ENCODE measurements around the gene TCEAL9.
A peak's percentile ranks its signal among the peaks of the same experiment; 100 is the strongest.

The TCEAL9 gene

GRCh38 chrX:103398421-103398864 is 42.1 kb downstream of the TCEAL9 start:
- DNase-seq (ENCODE audit: low read depth, low spot score), result peak; percentile 79
- in situ Hi-C loops (cut with HindIII; ENCODE audit: low sequenced_read_pairs), result no loop called here
- no peak for TF ChIP-seq CTCF (IDR thresholded peaks at IDR 0.05; ENCODE audit: low read depth, low read length)
- no peak overlapping the region for H3K4me3 ChIP-seq (ENCODE audit: low read depth, low read length)

- in situ Hi-C loops (cut with HindIII; ENCODE audit: low sequenced_read_pairs), result no loop called here
- H3K4me3 ChIP-seq (ENCODE audit: low read depth, low read length), result no peak overlapping the region
- TF ChIP-seq CTCF (IDR thresholded peaks at IDR 0.05; ENCODE audit: low read depth, low read length), result no peak
- no peak for DNase-seq (ENCODE audit: low read depth, low spot score)
Observed at GRCh38 chrX:103399744-103400143, 43.4 kb downstream of the TCEAL9 start.

GRCh38 chrX:103400931-103401330 is 44.6 kb downstream of the TCEAL9 start:
- no peak for DNase-seq (ENCODE audit: low read depth, low spot score)
- TF ChIP-seq CTCF (IDR thresholded peaks at IDR 0.05; ENCODE audit: low read depth, low read length), result no peak
- H3K4me3 ChIP-seq (ENCODE audit: low read depth, low read length), result no peak overlapping the region
- in situ Hi-C loops (cut with HindIII; ENCODE audit: low sequenced_read_pairs), result no loop called here

- H3K4me3 ChIP-seq (ENCODE audit: low read depth, low read length), result peak overlapping the region; percentile 58
- peak; percentile 86 for DNase-seq (ENCODE audit: low read depth, low spot score)
- no peak for TF ChIP-seq CTCF (IDR thresholded peaks at IDR 0.05; ENCODE audit: low read depth, low read length)
- in situ Hi-C loops (cut with HindIII; ENCODE audit: low sequenced_read_pairs), result no loop called here
Observed at GRCh38 chrX:103404231-103405008, 48.1 kb downstream of the TCEAL9 start.

- peak overlapping the region; percentile 58 for H3K4me3 ChIP-seq (ENCODE audit: low read depth, low read length)
- TF ChIP-seq CTCF (IDR thresholded peaks at IDR 0.05; ENCODE audit: low read depth, low read length), result no peak
- in situ Hi-C loops (cut with HindIII; ENCODE audit: low sequenced_read_pairs), result no loop called here
- no peak for DNase-seq (ENCODE audit: low read depth, low spot score)
Observed at GRCh38 chrX:103405009-103405333, 48.7 kb downstream of the TCEAL9 start.

GRCh38 chrX:103406256-103406655 is 50.0 kb downstream of the TCEAL9 start:
- no peak for TF ChIP-seq CTCF (IDR thresholded peaks at IDR 0.05; ENCODE audit: low read depth, low read length)
- in situ Hi-C loops (cut with HindIII; ENCODE audit: low sequenced_read_pairs), result no loop called here

More at GRCh38 chrX:103406256-103406655, 50.0 kb downstream of the TCEAL9 start:
- no peak for DNase-seq (ENCODE audit: low read depth, low spot score)
- H3K4me3 ChIP-seq (ENCODE audit: low read depth, low read length), result no peak overlapping the region
